NCI-H2171 treated with DMSO at 0.1 percent for 48 hours (cell line): ENCODE data around the gene CYP2C18.
"Not testable (repeated sequence)": the region's sequence is repeated elsewhere in the genome, so short reads cannot be mapped to it uniquely, and the experiment has no call there.

Source experiments
- DNase-seq: peaks from one replicate; lab custom pipeline; 2025; lab: John Stamatoyannopoulos, UW

The CYP2C18 gene

DNA sequence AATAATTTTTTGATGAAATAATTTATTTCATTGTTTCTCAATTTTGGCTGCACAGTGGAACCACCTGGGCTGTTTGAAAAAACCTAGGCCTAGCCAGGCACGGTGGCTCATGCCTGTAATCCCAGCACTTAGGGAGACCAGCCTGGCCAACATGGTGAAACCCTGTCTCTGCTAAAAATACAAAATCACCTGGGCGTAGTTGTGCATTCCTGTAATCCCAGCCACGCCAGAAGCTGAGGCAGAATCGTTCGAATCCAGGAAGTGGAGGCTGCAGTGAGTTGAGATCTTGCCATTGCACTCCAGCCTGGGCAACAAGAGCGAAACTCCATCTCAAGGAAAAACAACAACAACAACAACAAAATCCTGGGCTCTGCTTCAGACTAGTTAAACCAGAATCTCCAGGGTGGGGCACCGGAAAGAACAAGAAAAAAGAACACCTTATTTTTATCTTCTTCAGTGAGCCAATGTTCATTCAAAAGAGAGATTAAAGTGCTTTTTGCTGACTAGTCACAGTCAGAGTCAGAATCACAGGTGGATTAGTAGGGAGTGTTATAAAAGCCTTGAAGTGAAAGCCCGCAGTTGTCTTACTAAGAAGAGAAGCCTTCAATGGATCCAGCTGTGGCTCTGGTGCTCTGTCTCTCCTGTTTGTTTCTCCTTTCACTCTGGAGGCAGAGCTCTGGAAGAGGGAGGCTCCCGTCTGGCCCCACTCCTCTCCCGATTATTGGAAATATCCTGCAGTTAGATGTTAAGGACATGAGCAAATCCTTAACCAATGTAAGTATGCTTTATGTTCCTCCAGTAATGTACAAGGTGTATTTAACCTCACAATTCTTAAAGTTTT lies at the start of gene CYP2C18:
Gene CYP2C18, plus strand, starts transcription at position 516 of the 841 bp plus-strand sequence. Its CDS starts 91 bp downstream, at position 607.
- no peak for DNase-seq

DNA sequence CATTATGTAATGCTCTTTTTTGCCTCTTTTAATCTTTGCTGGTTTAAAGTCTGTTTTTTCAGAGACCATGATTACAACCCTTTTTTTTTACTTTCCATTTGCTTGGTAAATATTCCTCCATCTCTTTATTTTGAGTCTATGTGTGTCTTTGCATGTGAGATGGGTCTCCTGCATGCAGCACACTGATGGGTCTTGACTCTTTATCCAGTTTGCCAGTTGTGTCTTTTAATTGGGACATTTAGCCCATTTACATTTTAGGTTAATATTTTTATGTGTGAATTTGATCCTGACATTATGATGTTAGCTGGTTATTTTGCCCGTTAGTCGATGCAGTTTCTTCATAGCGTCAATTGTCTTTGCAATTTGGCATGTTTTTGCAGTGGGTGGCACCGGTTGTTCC lies 45.4 kb upstream of the CYP2C18 start:
- DNase-seq, result not testable (repeated sequence)

DNA sequence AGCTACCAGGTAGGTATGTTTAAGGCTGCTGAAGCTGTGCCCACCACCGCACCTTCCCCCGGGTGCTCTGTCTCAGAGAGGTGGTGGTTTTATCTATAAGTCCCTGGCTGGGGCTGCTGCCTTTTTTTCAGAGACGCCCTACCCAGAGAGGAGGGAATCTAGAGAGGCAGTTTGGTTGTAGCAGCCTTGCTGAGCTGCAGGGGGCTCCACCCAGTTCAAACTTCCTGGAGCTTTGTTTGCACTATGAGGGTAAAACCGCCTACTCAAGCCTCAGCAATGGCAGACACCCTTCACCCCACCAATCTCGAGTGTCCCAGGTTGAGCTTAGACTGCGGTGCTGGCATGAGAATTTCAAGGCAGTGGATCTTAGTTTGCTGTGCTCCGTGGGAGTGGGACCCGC lies 43.6 kb upstream of the CYP2C18 start:
- DNase-seq, result no peak

DNA sequence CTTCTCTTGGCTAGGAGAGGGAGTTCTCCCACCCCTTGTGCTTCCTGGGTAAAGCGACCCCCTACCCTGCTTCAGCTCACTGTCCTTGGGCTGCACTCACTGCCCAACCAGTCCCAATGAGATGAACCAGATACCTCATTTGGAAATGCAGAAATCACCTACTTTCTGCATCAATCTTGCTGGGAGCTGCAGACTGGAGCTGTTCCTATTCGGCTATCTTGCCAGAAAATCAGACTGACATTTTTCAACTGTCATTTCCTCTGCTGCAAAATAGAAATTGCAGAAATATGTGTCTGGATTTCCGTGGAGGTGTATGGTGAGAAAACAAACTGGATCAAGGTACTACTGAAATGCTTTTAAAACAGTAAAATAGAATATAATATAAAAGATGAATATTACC lies 43.0 kb upstream of the CYP2C18 start:
- DNase-seq, result no peak

DNA sequence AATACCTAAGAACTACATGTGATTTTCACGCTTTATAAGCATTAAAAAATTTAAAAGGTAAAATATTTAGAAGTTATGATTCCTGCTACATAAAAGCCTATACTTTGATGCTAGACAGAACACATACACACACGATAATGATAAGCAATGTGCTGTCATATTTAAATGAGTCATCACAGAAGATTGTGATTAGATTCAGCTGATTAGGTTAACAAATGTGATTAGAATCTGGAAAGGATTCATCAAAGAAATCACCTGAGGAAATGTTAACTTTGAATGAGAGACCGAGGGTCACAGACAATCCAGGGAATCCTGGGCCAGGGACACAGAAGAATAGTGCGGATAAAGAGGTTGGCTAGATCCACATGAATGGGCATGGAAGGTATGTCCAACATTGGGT lies 42.0 kb upstream of the CYP2C18 start:
- no peak for DNase-seq

DNA sequence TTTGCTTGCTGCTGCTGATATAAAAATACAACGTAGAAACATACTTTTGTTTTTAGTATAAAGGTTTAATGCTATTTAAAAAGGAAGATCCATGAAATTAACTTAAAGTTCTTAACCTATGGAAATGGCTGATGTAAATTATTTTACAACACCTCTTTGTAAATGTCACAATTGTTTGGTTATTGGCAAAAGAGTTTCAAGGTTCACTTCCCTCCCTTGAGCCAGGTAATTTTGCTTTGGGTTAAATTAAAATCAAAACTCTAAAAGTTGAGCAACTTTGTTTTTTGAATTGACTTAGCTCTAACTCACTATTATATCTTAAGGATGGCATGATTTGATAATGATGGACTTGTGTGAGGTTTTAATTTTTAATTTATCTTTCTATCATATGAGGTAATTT lies 39.2 kb upstream of the CYP2C18 start:
- DNase-seq, result no peak

DNA sequence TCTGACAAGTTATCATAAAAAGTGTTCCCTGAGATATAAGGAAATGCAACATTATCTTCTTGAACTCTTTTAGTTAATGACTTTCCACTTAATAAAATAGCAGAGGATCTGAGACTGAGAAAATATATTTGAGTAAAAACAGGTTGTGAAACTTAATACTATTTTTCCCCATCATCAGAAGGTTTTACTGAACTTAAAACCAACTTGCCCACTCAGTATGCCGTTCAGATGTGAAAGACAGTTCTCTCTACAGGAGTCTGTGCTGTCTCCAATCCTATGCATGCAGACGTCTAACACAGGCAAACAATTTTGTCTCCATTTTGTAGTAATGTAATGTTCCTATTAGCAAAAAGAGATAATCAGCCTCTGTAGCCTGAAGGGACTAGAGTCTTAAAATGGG lies 38.2 kb upstream of the CYP2C18 start:
- DNase-seq, result no peak

DNA sequence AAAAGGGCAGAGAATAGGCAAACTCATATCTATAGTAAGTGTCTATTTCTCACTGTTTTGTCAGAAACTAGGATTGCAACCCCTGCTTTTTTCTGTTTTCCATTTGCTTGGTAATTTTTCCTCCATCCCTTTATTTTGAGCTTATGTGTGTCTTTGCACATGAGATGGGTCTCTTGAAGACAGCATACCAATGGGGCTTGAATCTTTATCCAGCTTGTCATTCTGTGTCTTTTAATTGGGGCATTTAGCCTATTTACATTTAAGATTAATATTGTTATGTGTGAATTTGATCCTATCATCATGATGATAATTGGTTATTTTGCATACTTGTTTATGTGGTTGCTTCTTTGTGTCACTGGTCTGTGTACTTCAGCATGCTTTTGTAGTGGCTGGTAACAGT lies 28.3 kb upstream of the CYP2C18 start:
- DNase-seq, result not testable (repeated sequence)

DNA sequence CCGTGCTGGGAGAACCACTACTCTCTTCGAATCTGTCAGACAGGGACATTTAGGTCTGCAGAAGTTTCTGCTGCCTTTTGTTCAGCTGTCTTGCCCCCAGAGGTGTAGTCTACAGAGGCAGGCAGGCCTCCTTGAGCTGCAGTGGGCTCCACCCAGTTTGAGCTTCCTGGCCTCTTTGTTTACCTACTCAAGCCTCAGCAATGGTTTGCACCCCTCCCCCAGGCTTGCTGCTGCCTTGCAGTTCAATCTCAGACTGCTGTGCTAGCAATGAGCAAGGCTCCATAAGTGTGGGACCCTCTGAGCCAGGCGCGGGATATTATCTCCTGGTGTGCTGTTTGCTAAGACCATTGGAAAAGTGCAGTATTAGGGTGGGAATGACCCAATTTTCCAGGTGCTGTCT lies 20.5 kb upstream of the CYP2C18 start:
- DNase-seq, result not testable (repeated sequence)

DNA sequence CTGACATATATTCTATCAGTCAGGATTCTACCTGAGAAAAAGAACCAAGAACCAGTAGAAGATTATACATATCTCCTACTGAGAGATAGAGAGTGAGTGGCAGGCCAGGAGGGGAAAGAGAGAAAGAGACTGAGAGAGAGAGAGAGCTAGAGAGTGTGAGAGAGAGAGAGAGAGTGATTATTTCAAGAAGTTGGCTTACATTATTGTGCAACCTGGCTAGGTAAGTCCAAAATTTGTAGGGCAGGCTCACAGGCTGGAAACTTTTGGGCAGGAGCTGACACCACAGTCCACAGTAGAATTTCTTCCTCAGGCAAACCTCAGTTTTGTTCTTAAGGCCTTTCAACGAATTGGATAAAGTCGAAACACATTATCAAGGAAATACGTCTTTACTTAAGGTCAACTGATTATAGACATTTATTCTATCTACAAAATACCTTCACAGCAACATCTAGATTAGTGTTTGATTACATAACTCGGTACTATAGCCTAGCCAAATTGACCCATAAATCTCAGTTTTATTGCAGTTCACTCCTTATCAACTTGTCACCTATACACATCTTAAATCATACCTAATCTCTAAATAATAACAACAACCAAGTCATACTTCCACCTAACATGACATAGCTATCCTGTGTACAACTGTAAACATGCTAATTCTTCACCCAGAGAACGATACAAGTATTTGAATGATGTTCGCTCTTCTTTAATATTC lies 17.0 kb upstream of the CYP2C18 start:
- no peak for DNase-seq

DNA sequence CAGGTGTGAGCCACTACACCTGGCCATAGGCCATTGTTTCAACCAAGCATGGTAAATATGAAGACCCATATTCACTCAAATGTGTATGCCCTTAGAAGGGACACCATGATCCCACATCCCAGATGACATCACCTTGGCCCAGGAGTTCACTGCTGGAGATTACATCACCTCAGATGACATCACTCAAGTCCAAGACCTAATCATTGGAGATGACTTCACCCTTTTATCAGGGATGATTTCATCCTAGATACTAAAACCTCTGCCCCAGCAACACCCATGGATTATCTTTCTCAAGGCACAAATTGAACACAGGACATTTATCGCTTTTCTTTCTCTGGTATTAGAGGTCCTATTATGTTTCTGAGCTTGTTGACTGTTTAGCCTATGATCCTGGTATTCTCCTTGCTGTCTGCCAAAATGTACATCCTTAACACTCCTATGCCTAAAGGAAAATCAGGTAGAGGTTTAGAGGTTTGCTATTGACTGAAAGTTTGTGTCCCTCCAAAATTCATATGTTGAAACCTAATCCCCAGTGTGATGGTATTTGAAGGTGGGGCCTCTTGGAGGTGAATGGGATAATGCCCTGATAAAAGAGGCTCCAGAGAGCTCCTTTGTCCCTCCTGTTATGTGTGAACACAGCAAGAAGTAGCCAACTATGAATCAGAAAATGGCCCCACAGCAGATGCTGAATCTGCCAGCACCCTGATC lies 9.8 kb upstream of the CYP2C18 start:
- no peak for DNase-seq

DNA sequence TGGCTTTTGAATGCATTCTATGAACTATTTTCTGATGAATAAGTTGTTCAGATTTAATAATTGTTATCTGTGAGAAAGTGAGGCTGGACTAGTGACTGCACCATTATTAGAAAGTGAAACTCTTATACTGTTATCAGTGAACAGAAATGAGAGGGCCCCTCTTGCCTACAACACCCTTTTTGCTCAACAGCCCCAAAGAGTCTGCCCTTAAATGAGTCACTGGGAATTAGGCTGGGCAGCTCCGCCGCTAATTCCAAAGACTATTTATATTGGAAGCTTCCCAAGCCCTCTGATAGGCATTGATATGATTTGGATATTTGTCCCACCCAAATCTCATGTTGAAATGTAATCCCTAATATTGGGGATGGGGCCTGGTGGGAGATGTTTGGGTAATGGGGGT lies 7.0 kb upstream of the CYP2C18 start:
- DNase-seq, result no peak

DNA sequence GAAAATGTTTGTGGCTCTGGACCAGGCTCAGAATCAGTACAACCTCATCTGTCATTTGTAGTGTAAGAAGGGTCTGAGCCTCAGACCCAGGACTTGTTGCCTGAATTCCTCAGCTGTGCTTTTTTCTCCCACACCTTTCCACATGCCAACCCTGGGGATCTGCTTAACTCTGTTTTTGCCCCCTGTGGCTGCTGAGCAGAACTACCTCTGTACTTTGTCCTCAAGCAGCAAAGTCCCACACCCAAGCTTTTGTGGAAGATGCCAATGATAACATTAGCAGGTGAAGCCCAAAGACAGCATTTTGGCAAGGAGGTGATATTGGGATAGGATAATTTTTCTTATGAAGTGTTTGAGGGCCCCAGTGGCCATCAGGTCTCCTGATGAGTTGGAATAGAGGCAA lies 5.8 kb upstream of the CYP2C18 start:
- no peak for DNase-seq

DNA sequence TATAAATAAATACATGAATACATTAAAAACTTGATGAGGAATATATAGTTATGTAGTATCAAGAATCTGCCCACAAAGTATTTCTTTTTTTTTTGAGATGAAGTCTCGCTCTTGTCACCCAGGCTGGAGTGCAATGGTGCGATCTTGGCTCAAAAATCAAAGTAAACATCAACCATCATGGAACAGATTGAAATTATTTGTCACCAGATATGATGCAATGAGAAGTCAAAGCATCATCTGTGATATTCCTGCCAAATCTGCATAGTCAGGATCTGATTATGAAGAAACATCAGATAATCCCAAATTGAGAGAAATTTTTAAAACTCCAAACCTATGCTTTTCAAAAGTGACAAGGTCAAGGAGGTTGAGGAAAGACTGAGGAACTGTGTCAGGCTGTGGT lies 5.1 kb upstream of the CYP2C18 start:
- no peak for DNase-seq

DNA sequence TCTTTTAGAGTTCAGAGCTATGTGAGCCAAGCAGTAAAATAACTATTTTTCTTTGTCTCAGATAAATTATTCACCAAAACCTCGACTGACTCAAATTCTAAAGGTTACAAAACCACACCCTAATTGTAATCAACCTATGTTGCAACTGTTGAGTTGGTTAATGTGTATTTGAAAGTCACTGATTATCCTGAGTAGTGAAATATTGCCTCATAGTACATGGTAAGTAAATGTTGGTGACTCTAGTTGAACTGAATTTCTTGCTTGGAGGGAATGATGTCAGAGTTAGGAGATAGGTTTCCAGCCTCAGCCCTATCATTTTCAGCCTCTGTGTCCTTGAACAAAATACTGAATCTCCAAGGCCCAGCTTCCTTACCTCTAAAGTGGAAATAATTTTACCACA lies 3.0 kb upstream of the CYP2C18 start:
- no peak for DNase-seq

DNA sequence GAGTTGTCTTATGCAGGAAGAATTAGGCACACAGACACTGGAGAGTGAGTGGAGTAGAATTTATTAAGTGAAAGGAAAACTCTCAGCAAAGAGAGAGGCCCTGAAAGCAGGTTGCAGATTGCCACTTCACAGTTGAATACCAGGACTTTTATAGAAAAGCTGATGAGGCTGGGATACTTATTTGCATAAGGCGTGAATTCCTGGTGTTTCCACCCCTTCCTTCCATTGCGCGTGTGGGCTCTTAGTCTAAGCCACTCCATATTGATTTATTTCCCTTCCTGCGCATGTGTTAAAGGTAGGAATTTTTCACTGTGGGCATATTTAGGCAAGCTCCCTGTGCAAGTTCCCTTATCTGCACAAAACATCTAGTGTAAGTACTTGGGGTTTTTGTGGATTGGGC lies 893 bp upstream of the CYP2C18 start:
- DNase-seq, result not testable (repeated sequence)

DNA sequence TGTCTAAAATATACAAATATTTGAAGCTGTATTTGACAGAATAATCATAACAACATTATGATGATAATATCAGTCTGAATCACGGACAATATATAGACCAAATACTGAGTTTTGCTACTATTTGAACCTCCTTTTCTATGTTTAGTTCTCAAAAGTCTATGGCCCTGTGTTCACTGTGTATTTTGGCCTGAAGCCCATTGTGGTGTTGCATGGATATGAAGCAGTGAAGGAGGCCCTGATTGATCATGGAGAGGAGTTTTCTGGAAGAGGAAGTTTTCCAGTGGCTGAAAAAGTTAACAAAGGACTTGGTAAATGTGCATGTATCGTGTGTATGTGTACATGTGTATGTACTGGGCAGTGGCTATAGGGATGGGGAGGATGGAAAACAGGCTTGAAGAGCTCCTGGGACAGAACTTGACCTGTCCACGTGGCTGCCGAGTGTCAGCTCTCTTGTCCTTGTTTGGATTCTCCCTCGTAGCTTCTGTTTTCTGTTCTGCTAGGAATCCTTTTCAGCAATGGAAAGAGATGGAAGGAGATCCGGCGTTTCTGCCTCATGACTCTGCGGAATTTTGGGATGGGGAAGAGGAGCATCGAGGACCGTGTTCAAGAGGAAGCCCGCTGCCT lies 4.2 kb downstream of the CYP2C18 start:
- DNase-seq, result no peak

DNA sequence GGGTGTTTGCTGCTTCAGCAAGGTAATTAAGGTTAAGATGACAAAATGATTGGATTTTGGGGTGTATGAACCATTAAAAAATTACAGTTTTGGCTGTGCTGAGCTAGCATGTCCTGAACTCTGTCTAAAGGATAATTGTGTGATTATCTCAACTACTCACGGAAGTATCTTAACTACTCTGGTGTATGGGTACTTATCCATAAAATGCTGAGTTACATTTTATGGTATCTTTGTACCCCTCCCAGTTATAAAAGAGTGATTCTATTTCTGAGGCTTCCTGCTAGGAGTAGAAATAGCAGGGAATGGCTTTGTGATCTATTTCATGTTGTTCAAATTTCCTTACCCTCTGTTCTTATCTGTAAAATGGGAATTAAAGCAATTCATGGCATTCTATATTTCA lies 22.6 kb downstream of the CYP2C18 start:
- DNase-seq, result no peak

DNA sequence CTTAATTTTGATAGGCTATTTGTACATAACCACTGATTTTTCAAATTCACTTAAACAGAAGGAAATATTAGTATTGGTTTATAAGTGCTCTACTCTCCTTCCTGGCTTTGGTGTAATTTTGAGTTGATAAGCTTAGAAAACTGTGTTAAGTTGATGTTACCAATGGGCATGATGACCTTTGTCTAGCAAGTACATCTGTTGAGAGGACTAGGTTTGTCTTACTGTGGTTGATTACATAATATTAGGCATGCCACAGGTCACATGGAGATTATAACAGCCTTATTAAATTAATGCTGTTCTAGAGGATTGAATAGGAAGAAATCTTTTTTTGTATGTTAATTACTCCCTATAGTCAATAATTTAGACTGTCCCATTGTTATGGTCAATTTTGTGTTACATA lies 27.0 kb downstream of the CYP2C18 start:
- no peak for DNase-seq

DNA sequence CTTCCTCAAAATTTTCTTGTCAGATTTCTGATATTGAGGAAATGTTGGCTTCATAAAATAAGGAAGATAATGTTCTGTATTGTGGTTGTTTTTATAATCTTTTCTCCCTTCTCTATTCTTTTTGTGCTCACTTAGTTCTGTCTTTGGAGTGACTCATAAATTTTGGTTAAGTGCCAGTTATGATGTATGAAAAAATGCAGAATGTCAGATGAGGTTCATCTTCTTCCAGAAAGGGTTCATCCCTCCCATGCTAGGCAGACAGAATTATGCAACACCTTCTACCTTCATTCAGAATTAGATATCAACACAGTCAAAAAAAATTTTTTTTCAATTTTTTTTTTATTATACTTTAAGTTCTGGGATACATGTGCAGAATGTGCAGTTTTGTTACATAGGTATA lies 42.3 kb downstream of the CYP2C18 start:
- DNase-seq, result no peak

DNA sequence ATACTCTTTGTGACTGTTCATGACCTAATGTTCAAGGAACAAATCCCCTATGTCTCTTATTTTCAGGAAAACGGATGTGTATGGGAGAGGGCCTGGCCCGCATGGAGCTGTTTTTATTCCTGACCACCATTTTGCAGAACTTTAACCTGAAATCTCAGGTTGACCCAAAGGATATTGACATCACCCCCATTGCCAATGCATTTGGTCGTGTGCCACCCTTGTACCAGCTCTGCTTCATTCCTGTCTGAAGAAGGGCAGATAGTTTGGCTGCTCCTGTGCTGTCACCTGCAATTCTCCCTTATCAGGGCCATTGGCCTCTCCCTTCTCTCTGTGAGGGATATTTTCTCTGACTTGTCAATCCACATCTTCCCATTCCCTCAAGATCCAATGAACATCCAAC lies 51.7 kb downstream of the CYP2C18 start:
- DNase-seq, result no peak

DNA sequence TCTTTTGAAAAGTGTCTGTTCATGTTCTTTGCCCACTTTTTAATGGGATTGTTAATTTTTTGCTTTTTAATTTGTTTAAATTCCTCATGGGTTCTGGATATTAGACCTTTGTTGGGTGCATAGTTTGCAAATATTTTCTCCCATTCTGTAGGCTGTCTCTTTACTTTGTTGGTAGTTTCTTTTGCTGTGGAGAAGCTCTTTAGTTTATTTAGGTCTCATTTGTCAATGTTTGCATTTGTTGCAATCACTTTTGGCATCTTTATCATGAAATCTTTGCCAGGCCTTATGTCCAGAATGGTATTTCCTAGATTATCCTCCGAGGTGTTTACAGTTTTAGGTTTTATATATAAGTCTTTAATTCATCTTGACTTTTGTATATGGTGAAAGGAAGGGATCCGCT lies 55.1 kb downstream of the CYP2C18 start:
- no peak for DNase-seq
